Stimulated activated naive CD4-positive, alpha-beta T cell treated with Interleukin-2 at 50 U/mL for 16 hours (primary cell): ENCODE measurements around the gene ZFP30.

Source experiments
- DNase-seq: peaks from one replicate; lab custom pipeline; 2025; lab: John Stamatoyannopoulos, UW

Gene ZFP30

GRCh38 chr19:37564624-37565369 is 90.5 kb downstream of the ZFP30 start:
- no peak for DNase-seq
